Myocyte (in vitro differentiated cells): ENCODE measurements around the gene HLA-C. TPM values are rescaled to one million over a fixed set of nuclear protein-coding genes. Genes with fewer than 3 reads are reported as not detected.

Experiments used
- total RNA-seq: library from RNA; depleted of rRNA; stranded (reverse); fragments of >200 nt; gene quantifications from 2 replicates; pipeline ENCODE4 v1.2.3, GENCODE V29; 2014

Gene HLA-C
- total RNA-seq, 1 donor from 2014 or later, result 447 TPM

Other genes with a start within 250 kb of the HLA-C start
- 1.2 and 2.4 TPM in 2 replicates for gene C6orf15, start 159.5 kb downstream of the HLA-C start, total RNA-seq
- 0.21 and 0.29 TPM in 2 replicates for gene PSORS1C1, start 157.3 kb downstream of the HLA-C start, total RNA-seq
- gene CDSN, start 151.6 kb downstream of the HLA-C start, total RNA-seq, result 0.16 TPM in 1 of 2 replicates, not detected in the other
- gene PSORS1C2, start 133.0 kb downstream of the HLA-C start, total RNA-seq, result not detected in 2 replicates
- 11.9 and 19.8 TPM in 2 replicates for gene CCHCR1, start 114.3 kb downstream of the HLA-C start, total RNA-seq
- 2.8 and 4.0 TPM in 2 replicates for gene TCF19, start 113.5 kb downstream of the HLA-C start, total RNA-seq
- gene POU5F1, start 101.4 kb downstream of the HLA-C start, total RNA-seq, result 1.4 and 2.5 TPM in 2 replicates
- 137 and 270 TPM in 2 replicates for gene HLA-B, start 85.1 kb upstream of the HLA-C start, total RNA-seq
- gene MICA, start 131.5 kb upstream of the HLA-C start, total RNA-seq, result 32.5 and 55.9 TPM in 2 replicates
- 2.1 and 2.9 TPM in 2 replicates for gene MICB, start 226.1 kb upstream of the HLA-C start, total RNA-seq